Breast epithelium (tissue), 3 donors: ENCODE data around the gene BEAN1.

Source experiments
- POLR2A ChIP-seq: fragments of 450-650 bp; IDR thresholded peaks from one replicate; pipeline ENCODE4 v1.6.1; 2016; ENCODE audit warnings: antibody characterized with exemption, mild to moderate bottlenecking, moderate library complexity
- POLR2AphosphoS5 ChIP-seq, 3 donors: sonication (generic); formaldehyde crosslinking; IDR thresholded peaks; one replicate each; pipeline ENCODE4 v1.6.1; 2017; ENCODE audit warnings: antibody characterized with exemption in 3 of 3
- TF ChIP-seq, protein P1 (sequence below), 3 donors: fragments of 450-650 bp; IDR thresholded peaks; one replicate each; pipeline ENCODE4 v1.5.1; 2016 to 2017; ENCODE audit warnings: antibody characterized with exemption in 3 of 3, mild to moderate bottlenecking in 3 of 3, moderate library complexity in 3 of 3

- no peak for TF ChIP-seq POLR2AphosphoS5 (IDR thresholded peaks at IDR 0.05)
- TF ChIP-seq, protein P1, sequence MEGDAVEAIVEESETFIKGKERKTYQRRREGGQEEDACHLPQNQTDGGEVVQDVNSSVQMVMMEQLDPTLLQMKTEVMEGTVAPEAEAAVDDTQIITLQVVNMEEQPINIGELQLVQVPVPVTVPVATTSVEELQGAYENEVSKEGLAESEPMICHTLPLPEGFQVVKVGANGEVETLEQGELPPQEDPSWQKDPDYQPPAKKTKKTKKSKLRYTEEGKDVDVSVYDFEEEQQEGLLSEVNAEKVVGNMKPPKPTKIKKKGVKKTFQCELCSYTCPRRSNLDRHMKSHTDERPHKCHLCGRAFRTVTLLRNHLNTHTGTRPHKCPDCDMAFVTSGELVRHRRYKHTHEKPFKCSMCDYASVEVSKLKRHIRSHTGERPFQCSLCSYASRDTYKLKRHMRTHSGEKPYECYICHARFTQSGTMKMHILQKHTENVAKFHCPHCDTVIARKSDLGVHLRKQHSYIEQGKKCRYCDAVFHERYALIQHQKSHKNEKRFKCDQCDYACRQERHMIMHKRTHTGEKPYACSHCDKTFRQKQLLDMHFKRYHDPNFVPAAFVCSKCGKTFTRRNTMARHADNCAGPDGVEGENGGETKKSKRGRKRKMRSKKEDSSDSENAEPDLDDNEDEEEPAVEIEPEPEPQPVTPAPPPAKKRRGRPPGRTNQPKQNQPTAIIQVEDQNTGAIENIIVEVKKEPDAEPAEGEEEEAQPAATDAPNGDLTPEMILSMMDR (IDR thresholded peaks at IDR 0.05): no peak
- no peak for TF ChIP-seq POLR2A
Observed at GRCh38 chr16:66434619-66435430, 7.7 kb downstream of the BEAN1 start.
